Activated T-cell treated with anti-CD3 and anti-CD28 coated beads, Interleukin-2, amount 50 U/mL, for 48 hours (primary cell): ENCODE results near the gene UTP11.
A peak's percentile ranks its signal among the peaks of the same experiment; 100 is the strongest.

ENCODE experiments used
- DNase-seq, 2 experiments: peaks; one replicate each; pipeline ENCODE4 v3.0.0-alpha.2; 2020

Gene UTP11

DNA sequence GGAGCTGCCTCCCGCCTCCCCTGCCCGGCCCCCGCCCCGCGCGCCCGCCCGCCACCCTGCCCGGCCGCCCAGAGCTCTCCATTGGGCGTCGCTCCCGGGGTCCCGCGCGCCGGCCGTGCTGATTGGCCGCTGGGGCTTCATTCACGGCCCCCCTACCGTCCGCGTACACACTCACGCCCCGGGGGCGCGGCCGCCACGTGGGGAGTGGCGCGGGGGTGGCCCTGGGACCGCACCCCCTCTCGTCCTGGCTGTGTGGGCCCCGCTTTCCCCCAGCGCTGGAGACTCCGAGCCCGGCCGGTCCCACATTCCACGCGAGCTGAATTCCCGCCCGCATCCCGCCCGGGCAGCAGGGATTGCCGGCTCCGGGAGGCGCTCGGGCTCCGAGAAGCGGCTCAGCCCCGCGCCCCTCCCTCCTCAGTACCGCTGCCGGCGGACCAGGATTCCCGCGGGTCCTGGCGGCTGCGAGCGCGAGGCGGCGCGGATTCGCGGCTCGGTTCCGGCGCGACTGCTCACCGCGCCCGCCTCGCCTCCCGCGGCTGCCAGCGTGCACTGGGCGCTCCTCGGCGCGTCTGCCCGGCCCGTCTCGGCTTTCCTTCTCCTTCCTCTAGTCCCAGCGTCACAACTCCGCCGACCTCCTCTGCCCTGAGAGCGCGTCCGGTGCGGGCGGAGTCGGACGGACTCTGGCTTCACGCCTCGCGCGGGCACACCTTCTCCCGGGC, 34.5 kb downstream of the UTP11 start:
- peak; percentile 80 to 86 for DNase-seq

GRCh38 chr1:38047603-38048141, 35.1 kb downstream of the UTP11 start:
- DNase-seq: no peak

- no peak for DNase-seq
These were observed 38.0 kb downstream of the UTP11 start for GRCh38 chr1:38050397-38051078.

DNA sequence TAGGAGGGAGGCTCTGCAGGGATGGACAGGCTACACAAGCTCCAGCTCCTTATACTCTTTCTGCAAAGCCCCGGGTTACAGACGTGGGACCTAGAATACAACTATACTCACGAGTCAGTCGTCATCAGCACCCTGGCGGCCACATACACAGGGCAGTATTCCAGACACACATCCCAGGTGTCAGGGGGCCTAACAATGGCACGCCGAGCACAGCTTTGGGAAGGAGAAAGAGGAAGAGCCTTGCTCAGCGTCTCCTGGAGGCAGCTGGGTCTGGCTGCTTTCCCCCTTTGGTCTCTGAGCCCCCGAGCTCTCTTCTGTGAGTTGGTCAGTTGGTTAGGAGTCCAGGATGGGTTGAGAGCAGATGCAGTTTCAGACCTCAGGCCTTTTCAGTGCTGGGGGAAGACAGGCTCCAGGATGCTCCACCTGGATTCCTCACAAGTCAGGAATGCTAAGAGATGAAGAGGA, 38.6 kb downstream of the UTP11 start:
- no peak for DNase-seq

GRCh38 chr1:38052750-38053415, 40.3 kb downstream of the UTP11 start:
- DNase-seq: no peak

- DNase-seq: no peak
These were observed 41.0 kb downstream of the UTP11 start for GRCh38 chr1:38053416-38054091.

DNA sequence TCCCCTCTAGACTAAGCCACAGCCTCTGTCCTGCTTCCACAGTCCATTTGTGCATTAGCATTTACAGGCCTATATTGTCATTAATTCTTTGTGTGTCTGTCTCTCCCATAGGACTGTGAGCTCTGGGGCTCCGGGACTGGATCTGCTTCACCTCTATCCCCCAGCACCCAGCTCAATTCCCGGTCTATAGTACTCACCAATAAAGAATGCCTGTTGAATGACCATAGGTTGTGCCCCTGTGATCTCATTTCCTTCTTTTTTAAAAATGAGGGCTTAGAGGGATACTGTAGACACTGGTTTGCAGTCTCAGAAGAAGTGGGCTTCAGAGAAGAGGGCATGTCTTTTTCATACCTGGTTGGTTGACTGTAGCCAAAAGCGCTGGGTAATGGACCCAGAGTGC, 42.9 kb downstream of the UTP11 start:
- no peak for DNase-seq

DNA sequence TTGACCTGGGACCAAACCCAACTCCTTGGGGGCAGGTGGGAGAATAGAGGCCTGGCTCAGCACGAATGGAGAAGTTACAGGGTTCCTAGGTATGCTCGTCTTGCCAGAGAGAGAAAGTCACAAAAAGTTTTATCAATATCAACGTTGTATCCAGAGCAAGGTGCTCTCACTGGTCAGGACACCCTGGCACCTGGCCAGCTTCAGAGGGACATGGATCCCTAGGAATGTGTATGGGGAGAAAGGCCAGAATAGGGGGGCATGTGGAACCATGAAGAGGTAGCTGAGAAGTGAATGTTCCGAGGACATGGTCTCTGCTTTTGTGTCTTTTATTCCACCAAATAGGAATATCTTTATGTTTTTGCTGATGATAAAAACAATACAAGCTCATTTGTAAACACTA, 43.4 kb downstream of the UTP11 start:
- no peak for DNase-seq

- no peak for DNase-seq
These were observed 47.2 kb downstream of the UTP11 start for GRCh38 chr1:38059635-38060250.

- no peak for DNase-seq
These were observed 48.0 kb downstream of the UTP11 start for GRCh38 chr1:38060498-38060897.

GRCh38 chr1:38061290-38061689, 48.8 kb downstream of the UTP11 start:
- no peak for DNase-seq

DNA sequence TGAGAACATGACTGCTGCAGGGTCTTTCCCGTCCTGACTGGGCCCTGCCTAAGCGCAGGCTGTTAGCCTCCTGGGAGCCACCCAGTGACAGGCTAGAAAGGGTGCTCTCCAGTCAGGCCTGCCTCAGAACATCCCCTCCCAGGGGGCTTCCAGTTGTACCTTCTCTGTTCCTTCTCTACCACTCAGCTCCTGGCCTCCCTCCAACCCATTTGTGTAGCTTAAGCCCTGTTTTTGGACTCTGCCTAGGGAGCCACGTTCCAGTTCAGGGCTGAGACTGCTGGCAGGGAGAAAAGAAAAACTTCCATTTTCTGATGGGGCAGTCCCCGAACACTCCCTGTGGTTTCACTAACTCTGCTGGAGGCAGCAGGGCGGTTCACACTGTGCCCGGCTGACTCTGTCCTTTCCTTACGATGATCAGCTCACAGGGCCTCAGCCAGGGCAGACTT, 49.4 kb downstream of the UTP11 start:
- DNase-seq: no peak

- DNase-seq: no peak
These were observed 50.1 kb downstream of the UTP11 start for GRCh38 chr1:38062361-38063288.

- DNase-seq: no peak
These were observed 51.1 kb downstream of the UTP11 start for GRCh38 chr1:38063616-38064015.

GRCh38 chr1:38064197-38064903, 51.8 kb downstream of the UTP11 start:
- DNase-seq: no peak

- DNase-seq: no peak
These were observed 55.9 kb downstream of the UTP11 start for GRCh38 chr1:38068220-38068979.

DNA sequence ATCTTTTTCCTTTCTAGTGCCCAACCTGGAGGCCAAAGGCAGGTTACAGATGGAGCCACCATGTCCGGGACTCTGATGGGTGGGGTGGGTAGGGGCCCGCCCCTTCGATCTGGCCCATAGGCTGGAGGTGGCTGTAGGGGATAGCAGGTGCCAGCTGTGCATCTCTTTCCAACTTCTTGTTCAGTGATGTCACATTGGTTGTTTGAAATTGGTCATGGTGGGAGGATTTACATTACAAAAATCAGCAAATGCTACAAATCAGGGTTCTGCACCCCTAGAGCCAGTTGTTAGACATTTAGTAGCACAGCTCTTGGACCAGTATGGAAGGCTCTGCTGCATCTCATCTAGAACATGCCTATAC, 56.4 kb downstream of the UTP11 start:
- no peak for DNase-seq

- DNase-seq: no peak
These were observed 59.0 kb downstream of the UTP11 start for GRCh38 chr1:38071312-38072256.

GRCh38 chr1:38072858-38073257, 60.3 kb downstream of the UTP11 start:
- no peak for DNase-seq
